Right atrium auricular region (tissue), 2 donors: ENCODE measurements around the gene GBP6. TPM values are rescaled to one million over a fixed set of nuclear protein-coding genes. Genes with fewer than 3 reads are reported as not detected.

Experiments
- DNase-seq: peaks from one replicate; pipeline ENCODE4 v3.0.0-alpha.2; 2019; ENCODE audit warnings: low spot score
- H3K27ac ChIP-seq, 2 donors: fragments of 200-600 bp; sonication (generic); 1 replicate in 1 of 2; 2 replicates in 1 of 2; pipeline ENCODE4 v1.5.1; 2016 to 2019
- H3K27me3 ChIP-seq, 2 donors: fragments of 200-600 bp; sonication (generic); one replicate each; pipeline versions ENCODE4 v1.5.1 to v1.6.0; 2017 to 2019
- H3K36me3 ChIP-seq: fragments of 200-600 bp; sonication (generic); one replicate; pipeline ENCODE4 v1.5.1; 2016
- H3K4me1 ChIP-seq, 2 donors: fragments of 200-600 bp; sonication (generic); one replicate each; pipeline versions ENCODE4 v1.5.1 to v1.6.0; 2017 to 2019
- H3K4me3 ChIP-seq, 2 donors: fragments of 200-600 bp; sonication (generic); 1 replicate in 1 of 2; 2 replicates in 1 of 2; pipeline ENCODE4 v1.5.1; 2017 to 2019; ENCODE audit warnings: mild to moderate bottlenecking in 1 of 2, moderate library complexity in 1 of 2
- H3K9me3 ChIP-seq, 2 donors: fragments of 200-600 bp; sonication (generic); one replicate each; pipeline ENCODE4 v1.5.1; 2019
- total RNA-seq, 2 donors: library from RNA; depleted of rRNA; stranded (reverse); fragments of >200 nt; gene quantifications; one replicate each; pipeline ENCODE4 v1.1.0, GENCODE V29; 2016
- TF ChIP-seq, protein P1 (sequence below), 2 donors: fragments of 200-600 bp; sonication (generic); IDR thresholded peaks; one replicate each; pipeline ENCODE4 v1.5.1; 2019; ENCODE audit warnings: antibody characterized with exemption in 2 of 2

The GBP6 gene
- total RNA-seq, 2 donors from 2014 or later, result 0.19 TPM; not detected in 1

GRCh38 chr1:89378001-89378400 is 14.1 kb downstream of the GBP6 start:
- TF ChIP-seq, protein P1, sequence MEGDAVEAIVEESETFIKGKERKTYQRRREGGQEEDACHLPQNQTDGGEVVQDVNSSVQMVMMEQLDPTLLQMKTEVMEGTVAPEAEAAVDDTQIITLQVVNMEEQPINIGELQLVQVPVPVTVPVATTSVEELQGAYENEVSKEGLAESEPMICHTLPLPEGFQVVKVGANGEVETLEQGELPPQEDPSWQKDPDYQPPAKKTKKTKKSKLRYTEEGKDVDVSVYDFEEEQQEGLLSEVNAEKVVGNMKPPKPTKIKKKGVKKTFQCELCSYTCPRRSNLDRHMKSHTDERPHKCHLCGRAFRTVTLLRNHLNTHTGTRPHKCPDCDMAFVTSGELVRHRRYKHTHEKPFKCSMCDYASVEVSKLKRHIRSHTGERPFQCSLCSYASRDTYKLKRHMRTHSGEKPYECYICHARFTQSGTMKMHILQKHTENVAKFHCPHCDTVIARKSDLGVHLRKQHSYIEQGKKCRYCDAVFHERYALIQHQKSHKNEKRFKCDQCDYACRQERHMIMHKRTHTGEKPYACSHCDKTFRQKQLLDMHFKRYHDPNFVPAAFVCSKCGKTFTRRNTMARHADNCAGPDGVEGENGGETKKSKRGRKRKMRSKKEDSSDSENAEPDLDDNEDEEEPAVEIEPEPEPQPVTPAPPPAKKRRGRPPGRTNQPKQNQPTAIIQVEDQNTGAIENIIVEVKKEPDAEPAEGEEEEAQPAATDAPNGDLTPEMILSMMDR (IDR thresholded peaks at IDR 0.05), result no peak
- Histone ChIP-seq H3K36me3 (no peaks in the 10 kb centered on the region), H3K4me1 (no peaks in the 10 kb centered on the region), H3K9me3 (no peaks in the 10 kb centered on the region), H3K27me3 (no peaks in the 10 kb centered on the region), H3K4me3 (no peak overlapping the region), H3K27ac (no peak overlapping the region)
- DNase-seq, result no peak

- Histone ChIP-seq H3K4me3 (no peak overlapping the region), H3K27ac (no peak overlapping the region), H3K9me3 (no peaks in the 10 kb centered on the region), H3K27me3 (no peaks in the 10 kb centered on the region), H3K36me3 (no peaks in the 10 kb centered on the region), H3K4me1 (no peaks in the 10 kb centered on the region)
- TF ChIP-seq, protein P1 (IDR thresholded peaks at IDR 0.05), result no peak
- DNase-seq, result no peak
These were observed 17.8 kb downstream of the GBP6 start for GRCh38 chr1:89381618-89382017.

GRCh38 chr1:89382479-89382878 is 18.6 kb downstream of the GBP6 start:
- TF ChIP-seq, protein P1 (IDR thresholded peaks at IDR 0.05), result no peak
- Histone ChIP-seq H3K4me1 (no peaks in the 10 kb centered on the region), H3K27ac (no peak overlapping the region), H3K27me3 (no peaks in the 10 kb centered on the region), H3K36me3 (no peaks in the 10 kb centered on the region), H3K9me3 (no peaks in the 10 kb centered on the region), H3K4me3 (no peak overlapping the region)
- DNase-seq, result no peak

- no peaks in the 10 kb centered on the region for H3K36me3 ChIP-seq
- TF ChIP-seq, protein P1 (IDR thresholded peaks at IDR 0.05), result no peak
- H3K4me1 ChIP-seq, result no peaks in the 10 kb centered on the region
- no peak for DNase-seq
- no peaks in the 10 kb centered on the region for H3K27me3 ChIP-seq
- no peak overlapping the region for H3K4me3 ChIP-seq
- H3K27ac ChIP-seq, result no peak overlapping the region
- no peaks in the 10 kb centered on the region for H3K9me3 ChIP-seq
These were observed 19.3 kb downstream of the GBP6 start for GRCh38 chr1:89383185-89383584.

DNA sequence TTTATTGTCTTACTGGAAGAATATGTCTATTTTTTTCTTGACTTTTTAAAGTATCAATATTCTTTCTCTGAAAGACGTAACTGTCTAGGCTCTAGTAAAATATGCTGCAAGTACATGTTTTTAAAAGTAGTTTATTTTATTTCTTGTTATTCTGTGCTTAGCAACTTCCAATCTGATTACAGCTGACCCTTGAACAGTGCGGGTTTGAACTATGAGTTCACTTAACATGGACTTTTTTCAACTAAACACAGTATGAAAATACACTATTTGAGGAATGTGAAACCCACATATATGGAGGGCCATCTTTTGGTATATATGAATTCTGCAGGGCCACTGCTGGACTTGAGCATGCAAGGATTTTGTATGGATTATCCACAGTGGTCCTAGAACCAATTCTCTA is 26.8 kb downstream of the GBP6 start:
- H3K27ac ChIP-seq, result no peak overlapping the region
- DNase-seq, result no peak
- H3K27me3 ChIP-seq, result no peaks in the 10 kb centered on the region
- H3K4me1 ChIP-seq, result no peaks in the 10 kb centered on the region
- H3K36me3 ChIP-seq, result no peaks in the 10 kb centered on the region
- H3K4me3 ChIP-seq, result no peak overlapping the region
- TF ChIP-seq, protein P1 (IDR thresholded peaks at IDR 0.05), result no peak
- no peaks in the 10 kb centered on the region for H3K9me3 ChIP-seq

- no peak overlapping the region for H3K27ac ChIP-seq
- H3K4me1 ChIP-seq, result no peaks in the 10 kb centered on the region
- H3K27me3 ChIP-seq, result no peaks in the 10 kb centered on the region
- no peak overlapping the region for H3K4me3 ChIP-seq
- no peaks in the 10 kb centered on the region for H3K36me3 ChIP-seq
- H3K9me3 ChIP-seq, result peaks cover 0 to 1% of the 10 kb centered on the region in 2 donors
- DNase-seq, result no peak
- TF ChIP-seq, protein P1 (IDR thresholded peaks at IDR 0.05), result no peak
These were observed 27.8 kb downstream of the GBP6 start for GRCh38 chr1:89391686-89392085.
